Mesendoderm (in vitro differentiated cells): ENCODE data around the gene POLN.

Source experiments
- DNase-seq: peaks from one replicate; pipeline ENCODE4 v3.0.0; 2013
- H2AK5ac ChIP-seq: 2 replicates; pipeline ENCODE4 v1.6.1; 2013; ENCODE audit warnings: low read length, inconsistent platforms
- H2BK120ac ChIP-seq: 2 replicates; pipeline ENCODE4 v1.6.1; 2013; ENCODE audit warnings: low read depth, mild to moderate bottlenecking, low read length, moderate library complexity, mixed read lengths
- H2BK15ac ChIP-seq: replicated peaks from 2 replicates; pipeline ENCODE4 v1.6.1; 2013; ENCODE audit warnings: low read depth, mild to moderate bottlenecking, moderate library complexity
- H2BK5ac ChIP-seq: 2 replicates; pipeline ENCODE4 v1.6.1; 2013; ENCODE audit warnings: low read length, inconsistent platforms
- H3K18ac ChIP-seq: 2 replicates; pipeline ENCODE4 v1.6.1; 2013; ENCODE audit warnings: mild to moderate bottlenecking, low read length, mixed read lengths
- H3K23ac ChIP-seq: one replicate; pipeline ENCODE4 v1.6.1; 2013; ENCODE audit warnings: low read length
- H3K27ac ChIP-seq: 2 replicates; pipeline ENCODE4 v1.5.1; 2013; ENCODE audit warnings: low read depth, mild to moderate bottlenecking, inconsistent platforms, low read length, moderate library complexity
- H3K27me3 ChIP-seq: 2 replicates; pipeline ENCODE4 v1.6.1; 2013; ENCODE audit warnings: low read length, control low read depth, mild to moderate bottlenecking, inconsistent platforms; ENCODE audit not compliant: insufficient read depth, poor library complexity
- H3K36me3 ChIP-seq: 2 replicates; pipeline ENCODE4 v1.6.1; 2013; ENCODE audit warnings: low read length, inconsistent platforms; ENCODE audit not compliant: control insufficient read depth, insufficient read depth
- H3K4ac ChIP-seq: one replicate; pipeline ENCODE4 v1.6.1; 2013; ENCODE audit warnings: low read depth, mild to moderate bottlenecking, low read length, moderate library complexity
- H3K4me1 ChIP-seq: 2 replicates; pipeline ENCODE4 v1.6.1; 2013; ENCODE audit warnings: low read depth, low read length, inconsistent platforms; ENCODE audit not compliant: control insufficient read depth
- H3K4me2 ChIP-seq: 2 replicates; pipeline ENCODE4 v1.6.1; 2013; ENCODE audit warnings: low read length
- H3K4me3 ChIP-seq: 2 replicates; pipeline ENCODE4 v1.5.1; 2013; ENCODE audit warnings: mild to moderate bottlenecking, low read length
- H3K56ac ChIP-seq: one replicate; pipeline ENCODE4 v1.6.1; 2013; ENCODE audit warnings: low read length
- H3K79me1 ChIP-seq: 2 replicates; pipeline ENCODE4 v1.6.1; 2013; ENCODE audit warnings: low read length, inconsistent platforms
- H3K79me2 ChIP-seq: 2 replicates; pipeline ENCODE4 v1.6.1; 2013; ENCODE audit warnings: mild to moderate bottlenecking, low read length; ENCODE audit not compliant: control insufficient read depth, insufficient read depth
- H3K9ac ChIP-seq: 2 replicates; pipeline ENCODE4 v1.6.1; 2013; ENCODE audit warnings: low read length, inconsistent platforms
- H4K5ac ChIP-seq: one replicate; pipeline ENCODE4 v1.6.1; 2013; ENCODE audit warnings: low read length
- H4K8ac ChIP-seq: one replicate; pipeline ENCODE4 v1.6.1; 2013; ENCODE audit warnings: low read depth, mild to moderate bottlenecking, control low read depth, low read length, moderate library complexity
- WGBS: extraction: QIAGEN DNeasy Blood & Tissue Kit; methylation state at CpG from one replicate; pipeline ENCODE4 v1.1.7; 2013; ENCODE audit warnings: low lambda C conversion rate, missing lambda C conversion rate; ENCODE audit not compliant: insufficient coverage; ENCODE audit errors: extremely low coverage; 5-methylcytosine and 5-hydroxymethylcytosine counted together

The POLN gene

GRCh38 chr4:2066011-2066551, 175.8 kb downstream of the POLN start:
- H3K79me1 ChIP-seq, result no peaks in the 10 kb centered on the region
- no peak overlapping the region for H3K4ac ChIP-seq
- no peak overlapping the region for H2BK5ac ChIP-seq
- H3K56ac ChIP-seq, result no peak overlapping the region
- no peak overlapping the region for H2BK120ac ChIP-seq
- H3K36me3 ChIP-seq, result no peaks in the 10 kb centered on the region
- no peak overlapping the region for H4K5ac ChIP-seq
- H3K18ac ChIP-seq, result no peak overlapping the region
- no peaks in the 10 kb centered on the region for H3K27me3 ChIP-seq
- no peak overlapping the region for H2AK5ac ChIP-seq
- H3K4me2 ChIP-seq, result no peak overlapping the region
- H3K79me2 ChIP-seq, result no peaks in the 10 kb centered on the region
- H3K4me1 ChIP-seq, result no peaks in the 10 kb centered on the region
- no peak for DNase-seq
- no peak overlapping the region for H3K9ac ChIP-seq
- H3K4me3 ChIP-seq, result no peak overlapping the region
- H4K8ac ChIP-seq, result no peak overlapping the region
- WGBS, result no CpG with 5 or more reads among the region's 15 CpGs
- no peak overlapping the region for H2BK15ac ChIP-seq
- no peak overlapping the region for H3K23ac ChIP-seq
- H3K27ac ChIP-seq, result no peak overlapping the region

- Histone ChIP-seq H3K4me2 (no peak overlapping the region), H3K27me3 (peaks cover 2% of the 10 kb centered on the region), H3K79me1 (no peaks in the 10 kb centered on the region), H3K36me3 (no peaks in the 10 kb centered on the region), H3K23ac (no peak overlapping the region), H2AK5ac (no peak overlapping the region), H3K27ac (no peak overlapping the region), H4K5ac (no peak overlapping the region), H2BK5ac (no peak overlapping the region), H3K4ac (no peak overlapping the region), H2BK15ac (no peak overlapping the region), H3K79me2 (no peaks in the 10 kb centered on the region), H2BK120ac (no peak overlapping the region), H3K18ac (no peak overlapping the region), H3K9ac (no peak overlapping the region), H3K56ac (no peak overlapping the region), H3K4me3 (no peak overlapping the region), H3K4me1 (no peaks in the 10 kb centered on the region), H4K8ac (no peak overlapping the region)
- WGBS, result no CpG with 5 or more reads among the region's 24 CpGs
- DNase-seq, result no peak
These were observed 176.6 kb downstream of the POLN start for GRCh38 chr4:2065106-2065930.

GRCh38 chr4:2064276-2064991, 177.5 kb downstream of the POLN start:
- Histone ChIP-seq H3K23ac (no peak overlapping the region), H4K5ac (no peak overlapping the region), H2BK120ac (no peak overlapping the region), H3K4me3 (no peak overlapping the region), H2BK5ac (no peak overlapping the region), H3K9ac (no peak overlapping the region), H3K18ac (no peak overlapping the region), H3K27me3 (peaks cover 8% of the 10 kb centered on the region), H3K4ac (no peak overlapping the region), H3K36me3 (no peaks in the 10 kb centered on the region), H2AK5ac (no peak overlapping the region), H3K79me1 (no peaks in the 10 kb centered on the region), H4K8ac (no peak overlapping the region), H3K4me2 (no peak overlapping the region), H3K79me2 (no peaks in the 10 kb centered on the region), H3K56ac (no peak overlapping the region), H3K4me1 (no peaks in the 10 kb centered on the region), H2BK15ac (no peak overlapping the region), H3K27ac (no peak overlapping the region)
- WGBS, result no CpG with 5 or more reads among the region's 40 CpGs
- DNase-seq, result no peak

DNA sequence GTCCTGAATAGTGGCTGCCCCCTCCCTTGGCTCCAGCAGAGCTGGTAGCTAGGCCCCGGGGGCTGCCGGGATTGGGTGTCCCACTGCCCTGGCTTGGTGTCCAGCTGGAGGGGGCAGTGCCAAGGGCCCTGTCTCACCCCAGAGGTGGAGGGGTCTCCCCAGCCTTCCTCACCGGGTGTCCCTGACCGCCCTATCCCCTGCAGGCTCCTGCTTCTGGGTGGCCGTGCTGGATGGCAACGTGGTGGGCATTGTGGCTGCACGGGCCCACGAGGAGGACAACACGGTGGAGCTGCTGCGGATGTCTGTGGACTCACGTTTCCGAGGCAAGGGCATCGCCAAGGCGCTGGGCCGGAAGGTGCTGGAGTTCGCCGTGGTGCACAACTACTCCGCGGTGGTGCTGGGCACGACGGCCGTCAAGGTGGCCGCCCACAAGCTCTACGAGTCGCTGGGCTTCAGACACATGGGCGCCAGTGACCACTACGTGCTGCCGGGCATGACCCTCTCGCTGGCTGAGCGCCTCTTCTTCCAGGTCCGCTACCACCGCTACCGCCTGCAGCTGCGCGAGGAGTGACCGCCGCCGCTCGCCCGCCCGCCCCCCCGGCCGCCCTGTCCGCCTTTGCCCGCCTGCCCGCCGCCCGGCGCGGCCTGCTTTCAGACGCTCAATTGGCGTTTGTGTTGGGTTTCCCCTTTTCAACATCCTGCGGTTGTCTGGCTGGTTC, 178.2 kb downstream of the POLN start:
- H4K8ac ChIP-seq, result no peak overlapping the region
- no peaks in the 10 kb centered on the region for H3K36me3 ChIP-seq
- H3K56ac ChIP-seq, result no peak overlapping the region
- H3K27me3 ChIP-seq, result peaks cover 8% of the 10 kb centered on the region
- DNase-seq, result no peak
- no peak overlapping the region for H3K18ac ChIP-seq
- H2BK120ac ChIP-seq, result no peak overlapping the region
- no peak overlapping the region for H3K4ac ChIP-seq
- H3K79me2 ChIP-seq, result no peaks in the 10 kb centered on the region
- H3K4me2 ChIP-seq, result no peak overlapping the region
- no peak overlapping the region for H2AK5ac ChIP-seq
- no peak overlapping the region for H4K5ac ChIP-seq
- H3K9ac ChIP-seq, result no peak overlapping the region
- no peak overlapping the region for H3K23ac ChIP-seq
- no CpG with 5 or more reads among the region's 53 CpGs for WGBS
- H3K27ac ChIP-seq, result no peak overlapping the region
- H3K4me1 ChIP-seq, result no peaks in the 10 kb centered on the region
- H3K79me1 ChIP-seq, result no peaks in the 10 kb centered on the region
- H2BK15ac ChIP-seq, result no peak overlapping the region
- H2BK5ac ChIP-seq, result no peak overlapping the region
- no peak overlapping the region for H3K4me3 ChIP-seq

GRCh38 chr4:2062808-2063524, 179.0 kb downstream of the POLN start:
- Histone ChIP-seq H3K23ac (no peak overlapping the region), H3K4me2 (no peak overlapping the region)
- no CpG with 5 or more reads among the region's 16 CpGs for WGBS

More at GRCh38 chr4:2062808-2063524, 179.0 kb downstream of the POLN start:
- H3K9ac ChIP-seq, result no peak overlapping the region
- no peak overlapping the region for H4K8ac ChIP-seq
- no peak overlapping the region for H2BK120ac ChIP-seq
- H2BK5ac ChIP-seq, result no peak overlapping the region
- no peak overlapping the region for H3K4ac ChIP-seq
- H3K27ac ChIP-seq, result no peak overlapping the region
- H3K56ac ChIP-seq, result no peak overlapping the region
- H3K79me1 ChIP-seq, result no peaks in the 10 kb centered on the region
- no peak overlapping the region for H2AK5ac ChIP-seq
- no peak for DNase-seq
- H3K18ac ChIP-seq, result no peak overlapping the region
- no peak overlapping the region for H2BK15ac ChIP-seq
- no peaks in the 10 kb centered on the region for H3K36me3 ChIP-seq
- no peak overlapping the region for H3K4me3 ChIP-seq
- H3K79me2 ChIP-seq, result no peaks in the 10 kb centered on the region
- no peaks in the 10 kb centered on the region for H3K4me1 ChIP-seq
- no peak overlapping the region for H4K5ac ChIP-seq
- peaks cover 11% of the 10 kb centered on the region for H3K27me3 ChIP-seq
